Uterus (tissue), 2 donors: ENCODE measurements around the gene TPO.

ENCODE experiments used
- POLR2A ChIP-seq, 2 donors: fragments of 450-650 bp; IDR thresholded peaks; one replicate each; pipeline ENCODE4 v1.6.1; 2016; ENCODE audit warnings: antibody characterized with exemption in 2 of 2, mild to moderate bottlenecking in 1 of 2, moderate library complexity in 1 of 2
- TF ChIP-seq, protein P1 (sequence below), 4 experiments: fragments of 200-600 bp in 2 of 4; fragments of 450-650 bp in 2 of 4; sonication (generic) in 2 of 4; IDR thresholded peaks; one replicate each; pipeline ENCODE4 v1.5.1; 2016 to 2019; ENCODE audit warnings: antibody characterized with exemption in 4 of 4, mild to moderate bottlenecking in 2 of 4, moderate library complexity in 1 of 4

DNA sequence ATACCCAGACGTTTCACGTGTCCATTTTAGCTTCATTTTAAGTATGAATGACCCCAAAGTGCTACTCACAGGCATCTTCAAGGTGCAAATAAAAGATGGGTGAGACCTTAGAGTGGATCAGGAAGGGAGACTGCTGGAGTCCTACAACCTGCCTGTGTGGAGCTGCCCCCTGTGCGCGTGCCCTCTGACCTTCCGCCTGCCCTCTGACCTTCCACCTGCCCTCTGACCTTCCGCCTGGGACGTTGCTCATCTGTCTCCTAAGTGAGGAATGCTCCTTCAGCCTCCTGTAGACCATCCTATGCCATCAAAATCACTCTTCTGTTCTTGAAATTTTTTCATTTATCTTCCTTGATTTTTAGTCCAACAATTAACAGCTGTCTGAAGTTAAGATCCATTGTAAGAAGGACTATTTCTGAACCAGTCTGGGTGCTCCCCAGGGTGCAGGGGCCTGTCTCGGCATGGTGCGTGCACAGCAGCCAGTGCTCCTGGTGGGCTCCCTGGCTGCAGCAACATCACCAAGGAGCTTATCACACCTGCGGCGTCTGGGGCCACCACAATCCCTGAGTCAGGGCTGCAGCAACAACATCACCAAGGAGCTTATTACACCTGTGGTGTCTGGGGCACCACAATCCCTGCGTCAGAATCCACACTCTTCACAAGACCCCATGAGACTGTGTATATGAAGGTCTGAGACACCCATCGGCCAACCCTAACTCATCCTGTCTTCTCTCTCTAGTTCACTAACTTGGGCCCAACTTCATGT, 86.0 kb downstream of the TPO start:
- TF ChIP-seq, protein P1, sequence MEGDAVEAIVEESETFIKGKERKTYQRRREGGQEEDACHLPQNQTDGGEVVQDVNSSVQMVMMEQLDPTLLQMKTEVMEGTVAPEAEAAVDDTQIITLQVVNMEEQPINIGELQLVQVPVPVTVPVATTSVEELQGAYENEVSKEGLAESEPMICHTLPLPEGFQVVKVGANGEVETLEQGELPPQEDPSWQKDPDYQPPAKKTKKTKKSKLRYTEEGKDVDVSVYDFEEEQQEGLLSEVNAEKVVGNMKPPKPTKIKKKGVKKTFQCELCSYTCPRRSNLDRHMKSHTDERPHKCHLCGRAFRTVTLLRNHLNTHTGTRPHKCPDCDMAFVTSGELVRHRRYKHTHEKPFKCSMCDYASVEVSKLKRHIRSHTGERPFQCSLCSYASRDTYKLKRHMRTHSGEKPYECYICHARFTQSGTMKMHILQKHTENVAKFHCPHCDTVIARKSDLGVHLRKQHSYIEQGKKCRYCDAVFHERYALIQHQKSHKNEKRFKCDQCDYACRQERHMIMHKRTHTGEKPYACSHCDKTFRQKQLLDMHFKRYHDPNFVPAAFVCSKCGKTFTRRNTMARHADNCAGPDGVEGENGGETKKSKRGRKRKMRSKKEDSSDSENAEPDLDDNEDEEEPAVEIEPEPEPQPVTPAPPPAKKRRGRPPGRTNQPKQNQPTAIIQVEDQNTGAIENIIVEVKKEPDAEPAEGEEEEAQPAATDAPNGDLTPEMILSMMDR (IDR thresholded peaks at IDR 0.05), result no peak
- no peak for TF ChIP-seq POLR2A (IDR thresholded peaks at IDR 0.05)
